Natural killer cell (primary cell): ENCODE measurements around the gene ID1. TPM values are rescaled to one million over a fixed set of nuclear protein-coding genes. Genes with fewer than 3 reads are reported as not detected.

Experiments used
- ATAC-seq, 3 donors: fragments of 150-1000 bp in 2 of 3; fragments of 200-7000 bp in 1 of 3; cut with Tn5 transposase; 1 replicate in 1 of 3; 2 replicates in 2 of 3; pipeline ENCODE4 v1.10.0; 2021; ENCODE audit warnings: mild to moderate bottlenecking in 2 of 3, moderate library complexity in 2 of 3
- DNase-seq, 2 donors: peaks; one replicate each; pipeline versions ENCODE4 v3.0.0 to v3.0.0-alpha.2; 2013 to 2021; ENCODE audit warnings: mixed read lengths in 1 of 2
- H3K27ac ChIP-seq: one replicate; pipeline ENCODE4 v1.5.1; 2013; ENCODE audit warnings: mild to moderate bottlenecking, low read length
- H3K27me3 ChIP-seq: one replicate; pipeline ENCODE4 v1.6.1; 2013; ENCODE audit warnings: low read length; ENCODE audit not compliant: control insufficient read depth, insufficient read depth
- H3K36me3 ChIP-seq: one replicate; pipeline ENCODE4 v1.6.1; 2013; ENCODE audit warnings: low read length; ENCODE audit not compliant: control insufficient read depth, insufficient read depth
- H3K4me1 ChIP-seq: one replicate; pipeline ENCODE4 v1.6.1; 2013; ENCODE audit warnings: low read length; ENCODE audit not compliant: control insufficient read depth, insufficient read depth
- H3K4me3 ChIP-seq: one replicate; pipeline ENCODE4 v1.5.1; 2013; ENCODE audit warnings: low read length
- H3K9me3 ChIP-seq: one replicate; pipeline ENCODE4 v1.6.1; 2013; ENCODE audit warnings: low read length; ENCODE audit not compliant: control insufficient read depth, insufficient read depth
- H3K27ac Mint-ChIP-seq, 2 donors: one replicate each; pipeline ENCODE4 v1.8.0; 2022; ENCODE audit warnings: mild to moderate bottlenecking in 2 of 2, mixed read lengths in 2 of 2, moderate library complexity in 1 of 2
- H3K27me3 Mint-ChIP-seq, 2 donors: one replicate each; pipeline ENCODE4 v1.8.0; 2022; ENCODE audit warnings: low read depth in 2 of 2, mixed read lengths in 2 of 2
- H3K36me3 Mint-ChIP-seq: one replicate; pipeline ENCODE4 v1.8.0; 2022; ENCODE audit warnings: mixed read lengths
- H3K4me1 Mint-ChIP-seq, 2 donors: one replicate each; pipeline ENCODE4 v1.8.0; 2022; ENCODE audit warnings: mixed read lengths in 2 of 2
- H3K4me3 Mint-ChIP-seq: one replicate; pipeline ENCODE4 v1.8.0; 2022; ENCODE audit warnings: mild to moderate bottlenecking, moderate library complexity, mixed read lengths
- H3K9me3 Mint-ChIP-seq, 2 donors: one replicate each; pipeline ENCODE4 v1.8.0; 2022; ENCODE audit warnings: mixed read lengths in 2 of 2
- WGBS: methylation state at CpG from one replicate; pipeline ENCODE4 v1.1.7; 2013; ENCODE audit warnings: missing lambda C conversion rate; ENCODE audit not compliant: insufficient coverage; 5-methylcytosine and 5-hydroxymethylcytosine counted together
- intact Hi-C: fragments of 100-400 bp; cut with micrococcal nuclease; formaldehyde crosslinking; loops from one replicate; pipeline ENCODE4 v1.14.2; 2022
- total RNA-seq, 4 donors: library from RNA; stranded (reverse); fragments of 120-200 nt in 1 of 4; gene quantifications; one replicate each; pipeline versions ENCODE4 v1.2.3 to v1.2.4, GENCODE V29; 2013 to 2022
- TF ChIP-seq, protein P1 (sequence below): fragments of 200-600 bp; IDR thresholded peaks from one replicate; pipeline ENCODE4 v1.8.0; 2022; ENCODE audit warnings: antibody characterized with exemption

The ID1 gene
- total RNA-seq, 3 donors from 2014 or later (not counting 1 experiment from before 2014, with no cell fraction given): 5.6 to 10.1 (median 6.4) TPM

- Histone ChIP-seq H3K4me1 (no peaks in the 10 kb centered on the region), H3K9me3 (no peaks in the 10 kb centered on the region), H3K27ac (no peak overlapping the region), H3K27me3 (no peaks in the 10 kb centered on the region), H3K36me3 (no peaks in the 10 kb centered on the region), H3K4me3 (no peak overlapping the region)
- no peak overlapping the region for H3K4me3 Mint-ChIP-seq
- H3K4me1 Mint-ChIP-seq: peaks cover 6 to 7% of the 10 kb centered on the region in 2 donors
- TF ChIP-seq, protein P1, sequence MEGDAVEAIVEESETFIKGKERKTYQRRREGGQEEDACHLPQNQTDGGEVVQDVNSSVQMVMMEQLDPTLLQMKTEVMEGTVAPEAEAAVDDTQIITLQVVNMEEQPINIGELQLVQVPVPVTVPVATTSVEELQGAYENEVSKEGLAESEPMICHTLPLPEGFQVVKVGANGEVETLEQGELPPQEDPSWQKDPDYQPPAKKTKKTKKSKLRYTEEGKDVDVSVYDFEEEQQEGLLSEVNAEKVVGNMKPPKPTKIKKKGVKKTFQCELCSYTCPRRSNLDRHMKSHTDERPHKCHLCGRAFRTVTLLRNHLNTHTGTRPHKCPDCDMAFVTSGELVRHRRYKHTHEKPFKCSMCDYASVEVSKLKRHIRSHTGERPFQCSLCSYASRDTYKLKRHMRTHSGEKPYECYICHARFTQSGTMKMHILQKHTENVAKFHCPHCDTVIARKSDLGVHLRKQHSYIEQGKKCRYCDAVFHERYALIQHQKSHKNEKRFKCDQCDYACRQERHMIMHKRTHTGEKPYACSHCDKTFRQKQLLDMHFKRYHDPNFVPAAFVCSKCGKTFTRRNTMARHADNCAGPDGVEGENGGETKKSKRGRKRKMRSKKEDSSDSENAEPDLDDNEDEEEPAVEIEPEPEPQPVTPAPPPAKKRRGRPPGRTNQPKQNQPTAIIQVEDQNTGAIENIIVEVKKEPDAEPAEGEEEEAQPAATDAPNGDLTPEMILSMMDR: no peak
- no peak overlapping the region for H3K27ac Mint-ChIP-seq
- no peaks in the 10 kb centered on the region for H3K36me3 Mint-ChIP-seq
- no peaks in the 10 kb centered on the region for H3K27me3 Mint-ChIP-seq
- DNase-seq (no peak), ATAC-seq (no peak)
- WGBS: 91% methylated on average over 4 of the region's 4 CpGs
- intact Hi-C loops: no loop called here
- H3K9me3 Mint-ChIP-seq: no peaks in the 10 kb centered on the region
These were observed 8.1 kb upstream of the ID1 start for GRCh38 chr20:31596831-31597480.

- Histone ChIP-seq H3K27me3 (peaks cover 1% of the 10 kb centered on the region), H3K9me3 (no peaks in the 10 kb centered on the region), H3K27ac (no peak overlapping the region), H3K4me1 (no peaks in the 10 kb centered on the region), H3K36me3 (no peaks in the 10 kb centered on the region), H3K4me3 (no peak overlapping the region)
- Mint-ChIP-seq H3K4me3 (no peak overlapping the region), H3K4me1 (peaks cover 6 to 8% of the 10 kb centered on the region in 2 donors), H3K36me3 (no peaks in the 10 kb centered on the region), H3K9me3 (no peaks in the 10 kb centered on the region), H3K27ac (no peak overlapping the region), H3K27me3 (peaks cover 2% of the 10 kb centered on the region in 2 donors)
- intact Hi-C loops: no loop called here
- DNase-seq (no peak), ATAC-seq (no peak)
- WGBS: 100% methylated on average over 2 of the region's 2 CpGs
- TF ChIP-seq, protein P1: no peak
These were observed 7.6 kb upstream of the ID1 start for GRCh38 chr20:31597481-31597855.

GRCh38 chr20:31602431-31602778, 2.7 kb upstream of the ID1 start:
- ATAC-seq (no peak), DNase-seq (no peak)
- Histone ChIP-seq H3K27ac (no peak overlapping the region), H3K9me3 (no peaks in the 10 kb centered on the region), H3K27me3 (peaks cover 19% of the 10 kb centered on the region), H3K4me3 (no peak overlapping the region), H3K36me3 (no peaks in the 10 kb centered on the region), H3K4me1 (peaks cover 28% of the 10 kb centered on the region)
- H3K27ac Mint-ChIP-seq: peak overlapping the region; percentile 53 to 74
- H3K4me3 Mint-ChIP-seq: peak overlapping the region; percentile 40
- H3K27me3 Mint-ChIP-seq: peaks cover 13 to 25% of the 10 kb centered on the region in 2 donors
- WGBS: 83% methylated on average over 3 of the region's 4 CpGs
- H3K36me3 Mint-ChIP-seq: no peaks in the 10 kb centered on the region
- peaks cover 28 to 33% of the 10 kb centered on the region in 2 donors for H3K4me1 Mint-ChIP-seq
- TF ChIP-seq, protein P1: no peak
- no peaks in the 10 kb centered on the region for H3K9me3 Mint-ChIP-seq
- intact Hi-C loops: no loop called here
